GM21825 (cell line): ENCODE measurements around the gene TNN.

Experiments
- ATAC-seq: cut with Tn5 transposase; IDR thresholded peaks from one replicate; pipeline ENCODE4 v1.9.1; 2021; ENCODE audit warnings: mild to moderate bottlenecking, moderate library complexity; ENCODE audit not compliant: unreplicated experiment

Gene TNN

GRCh38 chr1:175137369-175137768 is 69.7 kb downstream of the TNN start:
- no peak for ATAC-seq

- ATAC-seq, result no peak
Measured at GRCh38 chr1:175138579-175138978, 70.9 kb downstream of the TNN start.

DNA sequence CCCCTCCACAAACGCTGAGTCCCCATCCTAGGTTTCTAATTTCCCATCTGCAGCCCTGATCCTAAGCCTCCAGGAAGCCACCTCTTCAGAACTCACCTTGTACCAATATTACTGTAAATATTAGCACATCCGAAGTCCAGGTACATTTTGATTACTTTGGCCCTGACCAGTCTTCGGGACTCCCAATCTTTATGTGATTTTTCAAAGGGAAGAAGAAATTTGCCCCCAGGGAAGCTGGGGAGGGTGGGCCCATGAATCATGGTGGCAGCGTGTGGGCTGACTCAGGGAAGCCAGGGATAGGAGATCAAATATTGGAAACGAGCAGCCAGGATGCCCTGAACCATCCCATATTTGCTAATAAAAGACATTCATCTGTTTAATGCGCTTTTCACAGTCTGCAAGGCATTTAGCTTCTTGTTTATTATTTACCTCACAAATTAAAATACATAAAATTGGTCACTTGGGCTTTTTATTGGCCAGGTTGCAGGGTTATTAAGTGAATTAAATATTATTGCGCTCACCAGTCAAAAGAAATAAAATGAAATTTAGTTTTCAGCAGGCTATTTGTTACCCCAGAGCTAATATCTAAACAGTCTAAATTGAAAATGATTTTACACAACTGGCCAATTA is 78.4 kb downstream of the TNN start:
- no peak for ATAC-seq

- ATAC-seq, result peak; percentile 44
Measured at GRCh38 chr1:175146529-175147213, 79.0 kb downstream of the TNN start.

DNA sequence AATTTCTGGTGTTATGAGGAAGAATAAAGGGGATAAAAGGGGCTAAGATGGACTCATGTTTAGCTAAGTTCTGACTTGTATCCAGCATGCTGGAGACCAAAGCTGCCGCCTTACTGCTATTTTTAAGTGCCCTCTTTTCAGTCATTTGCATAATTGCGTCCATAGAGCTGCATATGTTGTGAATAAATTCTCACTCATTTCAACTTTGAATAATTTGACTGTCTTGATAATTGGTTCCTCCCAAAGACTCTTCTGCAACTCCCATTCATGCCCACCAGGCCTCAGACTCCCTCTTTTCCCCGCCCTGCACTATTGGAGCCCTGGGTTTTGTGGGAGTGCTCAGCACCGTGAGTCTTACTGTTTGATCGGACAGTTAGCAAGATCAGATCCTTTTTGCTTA is 79.9 kb downstream of the TNN start:
- ATAC-seq, result no peak

- no peak for ATAC-seq
Measured at GRCh38 chr1:175148068-175148467, 80.4 kb downstream of the TNN start.

DNA sequence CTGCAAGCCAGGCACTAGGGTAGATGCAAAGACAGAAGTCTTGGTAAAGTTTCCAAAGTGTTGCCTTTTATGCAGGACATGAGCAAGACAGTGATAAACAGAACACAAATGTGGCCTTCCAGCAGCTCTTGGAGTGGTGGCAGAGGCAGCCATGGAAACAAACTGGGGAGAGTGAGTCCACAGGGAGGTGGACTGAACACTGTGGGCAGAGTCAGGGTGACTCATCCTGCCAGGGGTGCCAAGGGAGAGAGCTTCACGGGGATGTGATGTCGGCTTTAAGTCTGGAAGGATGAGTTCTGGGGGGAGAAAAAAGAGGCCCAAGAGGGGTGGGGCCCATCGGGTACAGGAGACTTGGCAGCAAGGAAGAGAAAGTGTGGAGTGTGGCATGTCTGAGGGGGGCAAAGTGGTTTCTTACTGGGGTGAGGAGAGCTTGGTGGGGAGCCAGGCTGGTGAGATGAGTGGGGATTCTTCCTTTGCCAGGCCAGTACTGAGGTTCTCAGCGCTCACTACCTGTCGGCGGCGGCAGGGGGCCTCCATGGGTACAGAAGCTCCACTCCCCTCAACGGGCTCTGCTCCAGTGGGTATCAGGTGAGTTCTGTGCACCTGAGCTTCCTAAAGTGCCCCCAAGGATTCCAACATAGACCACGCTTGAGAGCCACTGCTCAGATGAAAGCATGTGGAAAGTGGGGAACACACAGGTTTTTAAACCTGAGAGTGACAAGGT is 83.1 kb downstream of the TNN start:
- ATAC-seq, result no peak

- ATAC-seq, result peak; percentile 52
Measured at GRCh38 chr1:175152006-175152652, 84.5 kb downstream of the TNN start.

GRCh38 chr1:175154629-175155472 is 87.2 kb downstream of the TNN start:
- ATAC-seq, result no peak

- ATAC-seq, result no peak
Measured at GRCh38 chr1:175155473-175155856, 87.8 kb downstream of the TNN start.

GRCh38 chr1:175155936-175156335 is 88.3 kb downstream of the TNN start:
- ATAC-seq, result no peak

DNA sequence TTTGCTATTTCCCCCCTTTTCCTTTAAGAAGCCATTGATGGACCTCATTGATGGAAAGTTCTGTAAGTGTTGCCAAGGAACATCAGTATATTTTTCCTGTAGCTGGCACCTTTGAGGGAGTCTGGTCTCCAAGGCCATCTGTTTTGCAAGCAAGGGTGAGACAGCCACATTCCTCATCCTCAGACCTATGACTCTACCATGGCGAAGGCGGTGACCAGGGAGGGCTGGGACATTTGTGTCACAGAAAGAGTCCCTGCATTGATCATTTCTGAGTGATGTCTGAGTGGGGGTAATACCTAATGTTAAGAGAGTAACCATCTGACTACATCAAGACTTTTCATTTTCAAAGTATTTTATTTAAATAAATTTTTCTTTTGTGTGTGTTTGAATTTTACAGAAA is 89.6 kb downstream of the TNN start:
- no peak for ATAC-seq

DNA sequence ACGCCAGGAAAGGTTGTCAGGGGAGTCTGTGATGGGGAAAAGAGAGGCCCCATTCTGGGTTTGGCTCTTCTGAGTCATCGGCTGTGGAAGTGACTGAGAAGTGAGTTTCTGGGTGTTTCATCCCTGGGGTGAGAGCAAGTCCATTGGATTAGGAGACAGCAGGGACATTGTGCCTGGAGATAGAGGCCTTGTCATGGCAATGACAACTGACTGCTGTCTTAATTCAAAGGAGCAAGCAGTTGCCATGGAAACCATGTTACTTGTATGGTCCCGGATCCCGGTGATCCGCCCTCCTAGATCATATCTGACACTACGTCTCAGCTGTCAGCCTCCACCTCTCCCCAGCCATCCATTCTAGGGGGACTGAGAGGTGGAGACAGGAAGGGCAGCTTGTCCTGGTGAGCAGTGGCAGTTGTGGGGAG is 90.5 kb downstream of the TNN start:
- ATAC-seq, result no peak

DNA sequence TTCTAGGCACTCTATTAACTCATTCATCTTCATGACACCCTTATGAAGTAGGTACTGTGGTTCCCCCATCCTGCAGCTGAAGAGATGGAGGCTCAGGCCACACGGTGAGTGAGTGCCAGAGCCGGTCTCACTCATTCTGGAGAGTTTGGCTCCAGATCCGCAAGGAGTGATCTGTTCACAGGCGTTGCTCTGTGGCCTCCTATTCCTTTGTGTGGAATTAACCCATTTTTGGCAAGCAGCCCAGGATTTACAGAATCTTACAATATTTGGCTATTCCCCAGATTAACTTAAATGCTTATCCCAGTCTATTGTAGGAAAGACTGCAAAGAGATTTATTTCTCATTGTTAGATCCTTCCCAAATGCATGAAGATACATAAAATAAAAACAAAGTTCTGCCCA is 95.3 kb downstream of the TNN start:
- ATAC-seq, result no peak

DNA sequence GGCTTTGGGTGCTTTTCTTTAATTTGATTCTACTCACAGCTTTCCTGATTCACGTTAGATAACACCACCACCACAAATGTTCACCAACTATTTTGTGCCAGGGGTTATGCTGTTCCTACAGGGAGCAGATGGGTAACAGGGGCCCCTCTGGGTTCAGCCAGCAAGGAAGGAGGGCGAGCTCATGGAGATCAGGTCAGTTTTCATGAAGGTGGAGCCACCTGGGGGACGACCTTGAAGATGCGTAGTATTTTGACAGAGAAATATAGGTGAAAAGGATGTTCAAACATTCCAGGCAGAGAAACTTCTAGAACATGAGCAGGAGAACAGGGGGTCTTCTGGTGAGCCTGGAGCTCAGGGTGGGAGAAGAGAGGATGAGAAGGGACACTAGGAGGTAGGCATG is 96.1 kb downstream of the TNN start:
- no peak for ATAC-seq

DNA sequence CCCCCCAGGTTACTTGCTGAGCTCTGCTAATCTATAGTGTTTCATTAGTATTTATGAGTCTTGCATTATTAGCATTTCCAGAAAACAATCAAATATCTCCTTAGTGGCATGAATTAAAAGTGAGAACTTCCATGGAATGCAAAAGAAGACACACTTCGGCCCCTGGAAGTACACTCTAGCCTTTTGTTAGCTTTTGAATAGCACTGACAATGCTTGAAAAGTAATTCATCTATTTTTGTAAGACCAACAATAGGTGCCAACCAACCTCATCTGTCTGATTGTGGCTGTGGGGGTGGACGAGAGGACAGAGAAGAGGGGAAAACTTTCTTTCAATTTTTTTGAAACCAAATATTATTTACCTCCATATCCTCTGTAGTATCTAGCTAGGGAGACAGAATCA is 97.1 kb downstream of the TNN start:
- ATAC-seq, result no peak

GRCh38 chr1:175166746-175167145 is 99.1 kb downstream of the TNN start:
- no peak for ATAC-seq

- ATAC-seq, result no peak
Measured at GRCh38 chr1:175167861-175168260, 100.2 kb downstream of the TNN start.

DNA sequence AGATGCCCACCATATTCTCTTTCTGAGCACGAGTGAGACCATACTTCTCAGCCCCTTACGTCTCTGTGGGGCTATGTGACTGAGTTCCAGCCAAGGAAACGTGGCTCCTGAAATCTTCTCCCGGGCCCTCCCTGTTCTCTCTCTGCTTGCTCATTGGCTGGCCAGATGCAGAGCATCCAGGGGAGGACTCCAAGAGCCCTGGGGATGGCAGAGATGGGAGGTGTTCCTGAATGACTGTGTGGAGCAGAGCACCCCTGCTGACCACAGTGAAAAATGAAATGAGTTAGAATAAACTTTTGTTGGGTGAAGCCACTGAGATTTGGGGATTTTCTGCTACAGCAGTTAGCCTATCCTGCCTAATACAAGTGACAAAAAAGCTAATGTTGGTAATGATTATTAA is 101.1 kb downstream of the TNN start:
- no peak for ATAC-seq

- ATAC-seq, result no peak
Measured at GRCh38 chr1:175169286-175170018, 101.8 kb downstream of the TNN start.
